HG03103 (cell line): ENCODE results near the gene ATP5PB.

Experiments
- ATAC-seq: cut with Tn5 transposase; IDR thresholded peaks from one replicate; pipeline ENCODE4 v1.9.1; 2021; ENCODE audit warnings: low read depth; ENCODE audit not compliant: unreplicated experiment

The ATP5PB gene

DNA sequence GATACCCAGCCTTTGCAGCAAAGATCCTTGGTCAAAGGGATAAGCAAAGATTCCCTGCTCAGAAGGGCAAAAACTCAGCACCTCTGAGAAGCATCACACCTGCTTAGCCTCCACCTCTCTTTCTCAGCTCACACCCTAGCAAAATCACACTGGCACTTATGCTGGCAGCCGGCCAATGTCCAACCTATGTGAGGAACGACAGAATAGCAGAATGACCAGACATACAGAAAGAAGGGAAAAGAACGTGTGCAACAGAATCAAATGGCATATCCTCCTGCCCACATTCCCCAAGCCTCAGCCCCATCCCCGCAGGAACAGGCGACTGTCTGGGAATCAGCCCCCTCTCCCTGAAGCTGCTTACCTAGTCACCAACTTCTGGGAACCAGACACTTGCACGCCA is 54.8 kb downstream of the ATP5PB start:
- ATAC-seq = no peak

DNA sequence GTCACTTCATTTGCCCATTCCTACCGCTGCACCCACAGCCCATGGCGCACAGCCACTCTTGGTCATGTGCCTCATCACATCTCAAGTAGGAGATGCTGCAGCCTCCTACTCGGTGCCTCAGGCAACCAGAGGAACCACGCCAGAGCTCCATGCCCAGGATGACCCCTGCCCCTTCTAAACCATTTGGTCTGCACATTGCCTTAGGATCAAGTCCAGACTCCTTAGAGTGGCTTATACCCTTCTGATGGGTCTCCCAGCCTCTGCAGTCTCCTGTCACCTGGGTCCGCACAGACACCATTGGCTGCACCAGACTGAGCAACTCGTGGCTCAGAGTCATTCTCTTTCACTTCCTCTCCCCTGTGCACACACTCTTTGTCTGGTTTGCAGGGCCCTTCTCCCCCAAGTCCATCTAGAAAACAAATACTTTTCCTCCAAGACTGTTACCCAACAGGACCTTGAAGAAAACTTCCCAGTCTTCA is 56.4 kb downstream of the ATP5PB start:
- ATAC-seq = peak; percentile 52

DNA sequence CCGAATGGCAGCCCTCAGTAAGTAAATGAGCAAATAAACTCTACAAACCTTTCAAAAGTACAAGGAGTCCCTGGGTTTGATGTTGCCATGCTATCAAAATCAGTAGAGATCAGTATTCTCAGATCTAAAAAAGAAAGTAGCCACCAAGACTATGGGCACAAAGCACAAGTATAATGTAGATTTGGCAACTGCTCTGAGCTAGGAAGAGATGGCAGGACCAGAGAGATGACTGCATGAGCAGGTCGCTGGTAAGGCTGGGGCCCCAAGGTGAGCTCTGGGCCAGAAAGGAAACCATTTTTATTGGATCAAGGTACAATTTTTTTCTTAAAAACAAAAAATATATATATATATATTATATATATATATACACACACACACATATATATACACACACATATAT is 57.3 kb downstream of the ATP5PB start:
- ATAC-seq = no peak

DNA sequence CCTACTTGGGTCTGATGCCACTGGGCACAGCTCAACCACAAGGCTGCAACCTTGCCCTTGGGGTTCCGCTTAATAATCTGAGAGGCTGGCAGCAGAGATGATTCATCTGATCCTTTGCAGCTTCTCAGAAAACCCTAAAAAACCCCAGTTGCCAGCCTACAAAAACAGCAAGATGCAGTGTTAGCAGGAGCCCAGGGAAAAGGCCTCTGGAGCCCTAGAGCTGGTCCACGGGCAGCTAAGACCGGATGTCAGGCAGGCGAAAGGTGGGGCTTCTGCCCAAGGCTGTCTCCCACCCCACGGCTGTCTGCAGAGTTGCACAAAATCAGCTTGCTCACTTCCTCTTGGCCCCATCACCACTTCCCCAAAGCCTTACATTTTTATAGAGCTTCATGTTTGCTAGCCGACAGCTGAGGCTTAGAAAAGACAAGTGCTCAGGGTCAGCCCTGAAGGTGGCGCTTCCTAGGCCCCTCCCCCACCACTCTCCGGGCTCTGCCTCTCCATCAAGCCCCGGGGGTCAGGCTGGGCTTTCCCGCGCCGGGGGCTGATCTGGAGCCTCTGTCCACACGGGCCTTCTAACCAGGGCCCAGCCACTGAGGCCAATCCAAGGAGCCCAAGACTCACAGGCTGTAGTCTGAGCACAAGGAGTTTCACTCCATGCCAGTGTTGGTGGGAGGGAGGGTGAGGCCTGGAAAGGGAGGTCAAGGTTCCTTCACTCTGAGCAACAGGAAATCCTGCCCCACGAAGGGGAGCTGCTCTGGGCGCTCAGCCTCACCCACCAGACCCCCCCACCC is 58.3 kb downstream of the ATP5PB start:
- no peak for ATAC-seq

DNA sequence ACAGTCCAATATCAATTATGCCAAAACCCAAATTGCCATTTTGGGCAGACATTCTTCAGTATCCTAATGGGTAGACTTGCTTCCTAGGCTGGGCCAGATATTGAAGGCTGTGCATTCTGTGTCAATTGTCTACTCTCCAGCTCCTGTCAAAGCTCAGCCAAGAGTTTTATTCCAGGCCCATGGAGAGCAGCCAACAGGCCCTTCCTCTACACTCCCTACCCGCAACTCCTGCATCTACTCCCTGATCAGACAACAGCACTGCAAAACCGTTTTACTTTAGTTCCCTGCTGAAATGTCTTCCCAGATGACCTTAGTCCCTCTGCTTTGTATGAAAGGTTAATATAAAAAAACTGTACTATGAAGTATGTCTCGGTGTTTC is 60.7 kb downstream of the ATP5PB start:
- ATAC-seq = no peak

DNA sequence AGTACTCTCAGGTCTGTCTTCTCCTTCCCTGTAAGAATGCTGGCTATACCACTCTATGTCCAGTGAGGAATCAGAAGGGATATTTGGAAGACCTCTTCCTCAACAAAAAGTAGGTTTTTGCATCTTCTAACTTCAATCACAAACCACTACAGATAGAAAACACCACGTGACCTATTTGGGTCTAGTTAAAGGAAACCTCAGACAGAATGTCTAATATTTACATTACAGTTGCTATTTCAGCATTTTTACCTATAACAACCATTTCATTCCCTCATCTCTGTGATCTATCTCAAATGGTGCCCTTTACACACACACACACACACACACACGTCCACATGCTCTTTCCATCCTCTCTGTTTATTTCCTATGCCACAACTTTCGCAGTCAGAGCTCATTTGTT is 62.1 kb downstream of the ATP5PB start:
- ATAC-seq = no peak
